Left ventricle myocardium inferior (tissue), 1 donor: Measurements from ENCODE around the gene ZNF319. TPM values are rescaled to one million over a fixed set of nuclear protein-coding genes. Genes with fewer than 3 reads are reported as not detected.

Experiments used
- DNase-seq: peaks from one replicate; pipeline ENCODE4 v3.0.0-alpha.2; 2020
- H3K27ac ChIP-seq: fragments of 200-600 bp; replicated peaks from 2 replicates; pipeline ENCODE4 v1.8.0; 2021
- H3K27me3 ChIP-seq: fragments of 200-600 bp; 2 replicates; pipeline ENCODE4 v1.8.0; 2021; ENCODE audit warnings: low read depth
- H3K36me3 ChIP-seq: fragments of 200-600 bp; 2 replicates; pipeline ENCODE4 v1.8.0; 2021
- H3K4me1 ChIP-seq: fragments of 200-600 bp; 2 replicates; pipeline ENCODE4 v1.8.0; 2021
- H3K4me3 ChIP-seq: fragments of 200-600 bp; 2 replicates; pipeline ENCODE4 v1.8.0; 2021; ENCODE audit warnings: mild to moderate bottlenecking, moderate library complexity
- H3K9me3 ChIP-seq: fragments of 200-600 bp; replicated peaks from 2 replicates; pipeline ENCODE4 v1.8.0; 2021
- intact Hi-C: fragments of 100-400 bp; cut with micrococcal nuclease; formaldehyde crosslinking; loops from one replicate; pipeline ENCODE4 v1.11.0; 2022
- total RNA-seq: library from RNA; stranded (reverse); fragmentation: NEBNext Ultra II Directional; extraction: Animal tissue kit (Norgen Biotek cat#: 25700); gene quantifications from one replicate; pipeline ENCODE4 v1.2.1, GENCODE V29; 2021
- TF ChIP-seq, protein P1 (sequence below): fragments of 200-600 bp; IDR thresholded peaks from 2 replicates; pipeline ENCODE4 v1.8.0; 2021; ENCODE audit warnings: antibody characterized with exemption, mild to moderate bottlenecking, borderline replicate concordance
- donor health status: DM: no; HTN: yes; CAD: no; lungs with severe emphysema.

The ZNF319 gene
- total RNA-seq, 1 donor from 2014 or later, result 10.0 TPM

DNA sequence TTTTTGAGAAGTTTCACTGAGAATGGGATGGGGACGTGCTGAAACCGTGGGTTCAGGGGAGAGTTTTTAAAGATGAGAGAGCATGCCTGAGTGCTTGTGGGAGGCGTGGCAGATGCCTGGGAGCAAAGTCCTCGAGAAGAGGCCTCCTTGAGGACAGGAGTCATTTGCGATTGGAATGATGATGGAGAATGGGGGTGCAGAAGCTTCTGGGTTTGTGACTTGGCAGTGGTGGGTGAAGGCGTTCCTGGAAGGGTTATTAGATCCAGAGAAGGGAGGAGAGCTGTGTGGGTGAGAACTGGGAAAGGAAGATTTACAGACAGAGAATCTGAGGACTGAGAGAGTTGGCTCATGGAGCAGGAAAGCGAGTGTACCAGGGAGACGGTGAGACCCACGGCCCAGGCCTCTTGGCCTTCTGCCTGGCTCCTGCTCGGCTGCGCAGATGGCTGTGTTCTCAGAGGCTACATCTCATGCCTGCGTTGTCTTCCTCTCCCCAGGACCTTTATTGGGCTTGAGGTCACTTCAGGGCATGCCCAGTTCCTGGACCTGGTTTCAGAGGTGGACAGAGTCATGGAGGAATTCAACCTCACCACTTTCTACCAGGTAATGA, 16.5 kb upstream of the ZNF319 start:
- Histone ChIP-seq H3K27me3 (no peaks in the 10 kb centered on the region), H3K4me1 (peaks cover 15% of the 10 kb centered on the region), H3K36me3 (peaks cover 40% of the 10 kb centered on the region), H3K4me3 (no peak overlapping the region), H3K27ac (no peak overlapping the region), H3K9me3 (no peaks in the 10 kb centered on the region)
- TF ChIP-seq, protein P1, sequence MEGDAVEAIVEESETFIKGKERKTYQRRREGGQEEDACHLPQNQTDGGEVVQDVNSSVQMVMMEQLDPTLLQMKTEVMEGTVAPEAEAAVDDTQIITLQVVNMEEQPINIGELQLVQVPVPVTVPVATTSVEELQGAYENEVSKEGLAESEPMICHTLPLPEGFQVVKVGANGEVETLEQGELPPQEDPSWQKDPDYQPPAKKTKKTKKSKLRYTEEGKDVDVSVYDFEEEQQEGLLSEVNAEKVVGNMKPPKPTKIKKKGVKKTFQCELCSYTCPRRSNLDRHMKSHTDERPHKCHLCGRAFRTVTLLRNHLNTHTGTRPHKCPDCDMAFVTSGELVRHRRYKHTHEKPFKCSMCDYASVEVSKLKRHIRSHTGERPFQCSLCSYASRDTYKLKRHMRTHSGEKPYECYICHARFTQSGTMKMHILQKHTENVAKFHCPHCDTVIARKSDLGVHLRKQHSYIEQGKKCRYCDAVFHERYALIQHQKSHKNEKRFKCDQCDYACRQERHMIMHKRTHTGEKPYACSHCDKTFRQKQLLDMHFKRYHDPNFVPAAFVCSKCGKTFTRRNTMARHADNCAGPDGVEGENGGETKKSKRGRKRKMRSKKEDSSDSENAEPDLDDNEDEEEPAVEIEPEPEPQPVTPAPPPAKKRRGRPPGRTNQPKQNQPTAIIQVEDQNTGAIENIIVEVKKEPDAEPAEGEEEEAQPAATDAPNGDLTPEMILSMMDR, result no peak
- DNase-seq, result peak; percentile 12
- intact Hi-C loops, result no loop called here

DNA sequence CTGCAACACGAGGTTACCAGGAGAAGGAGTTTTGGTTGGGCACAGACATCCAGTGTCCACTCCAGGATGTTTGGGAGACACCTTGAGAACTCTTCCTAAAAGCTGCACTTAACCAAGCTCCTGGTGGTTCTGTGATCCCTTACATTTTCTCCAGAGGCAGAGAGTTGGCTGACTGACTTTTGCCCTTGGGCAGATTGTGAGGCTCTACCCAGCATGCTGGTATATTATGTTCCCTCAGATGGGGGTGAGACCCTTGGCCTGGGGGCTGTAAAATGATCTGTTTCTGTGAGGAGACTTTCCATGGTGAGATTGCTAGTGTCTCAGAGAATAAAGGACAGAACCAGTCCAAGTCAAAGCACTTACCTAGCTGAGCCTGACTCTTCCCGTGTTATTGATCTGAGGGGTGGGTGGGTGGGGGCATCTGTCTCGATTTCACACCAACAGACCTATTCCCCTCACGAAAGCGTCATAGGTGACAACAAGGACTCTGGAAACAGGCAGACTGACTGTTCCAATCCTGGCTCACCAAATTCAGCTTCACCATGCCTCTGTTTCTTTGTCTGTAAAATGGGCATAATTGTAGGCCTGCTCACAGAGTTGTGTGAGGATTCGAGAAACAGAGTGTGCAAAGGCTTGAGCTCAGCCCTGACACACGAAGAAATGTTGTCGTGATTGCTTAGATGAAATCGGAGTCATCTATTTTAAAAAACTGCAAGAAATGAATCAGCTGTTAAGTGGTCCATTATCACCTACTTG, 12.9 kb upstream of the ZNF319 start:
- no peaks in the 10 kb centered on the region for H3K9me3 ChIP-seq
- H3K27ac ChIP-seq, result no peak overlapping the region
- DNase-seq, result peak; percentile 1
- intact Hi-C loops, result no loop called here
- H3K4me3 ChIP-seq, result no peak overlapping the region
- H3K4me1 ChIP-seq, result peaks cover 12% of the 10 kb centered on the region
- no peaks in the 10 kb centered on the region for H3K27me3 ChIP-seq
- peaks cover 47% of the 10 kb centered on the region for H3K36me3 ChIP-seq
- TF ChIP-seq, protein P1, result no peak

DNA sequence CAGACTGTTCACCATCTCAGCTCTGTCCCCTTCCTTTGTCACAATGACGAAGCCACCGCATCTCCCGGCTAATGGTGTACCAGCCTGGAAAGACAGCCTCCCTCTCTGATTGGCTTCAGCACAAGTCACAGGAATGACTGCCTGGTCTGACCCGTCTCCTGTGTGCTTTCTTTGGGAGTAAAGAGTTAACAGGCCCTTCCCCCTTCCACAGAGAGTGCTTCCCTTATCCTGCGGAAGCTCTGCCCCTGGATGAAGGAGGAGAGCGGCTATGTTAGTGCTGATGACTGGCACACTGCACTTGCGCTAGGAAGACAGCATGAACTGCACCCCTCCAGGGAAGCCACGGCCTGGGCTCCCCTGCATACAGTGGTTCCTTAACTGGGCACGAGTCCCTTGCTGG, 12.0 kb upstream of the ZNF319 start:
- no peaks in the 10 kb centered on the region for H3K27me3 ChIP-seq
- H3K27ac ChIP-seq, result no peak overlapping the region
- peak; percentile 3 for DNase-seq
- TF ChIP-seq, protein P1, result no peak
- intact Hi-C loops, result no loop called here
- H3K9me3 ChIP-seq, result no peaks in the 10 kb centered on the region
- H3K4me3 ChIP-seq, result no peak overlapping the region
- peaks cover 12% of the 10 kb centered on the region for H3K4me1 ChIP-seq
- H3K36me3 ChIP-seq, result peaks cover 49% of the 10 kb centered on the region

DNA sequence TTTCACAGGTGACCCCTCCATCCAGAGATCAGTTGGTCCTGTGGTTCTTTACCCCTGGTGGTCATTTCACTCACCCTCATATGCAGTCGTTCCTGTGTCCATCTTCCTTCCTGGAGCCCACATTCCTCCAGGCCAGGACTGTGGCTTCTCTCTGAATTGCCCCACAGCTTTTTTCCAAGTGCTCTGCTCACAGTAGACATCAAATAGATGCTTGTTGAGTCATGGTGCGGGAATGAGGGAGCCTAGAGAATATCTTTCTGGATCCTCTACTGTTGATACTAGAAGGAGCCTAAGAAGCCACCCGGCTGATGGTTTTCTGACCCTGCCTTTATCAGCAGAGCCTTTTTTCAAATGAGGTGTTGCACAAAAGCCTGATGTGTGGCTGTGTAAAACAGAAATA, 11.2 kb upstream of the ZNF319 start:
- Histone ChIP-seq H3K9me3 (no peaks in the 10 kb centered on the region), H3K27ac (no peak overlapping the region), H3K4me1 (peaks cover 12% of the 10 kb centered on the region), H3K36me3 (peaks cover 53% of the 10 kb centered on the region), H3K4me3 (no peak overlapping the region), H3K27me3 (no peaks in the 10 kb centered on the region)
- TF ChIP-seq, protein P1, result no peak
- DNase-seq, result no peak
- intact Hi-C loops, result no loop called here

DNA sequence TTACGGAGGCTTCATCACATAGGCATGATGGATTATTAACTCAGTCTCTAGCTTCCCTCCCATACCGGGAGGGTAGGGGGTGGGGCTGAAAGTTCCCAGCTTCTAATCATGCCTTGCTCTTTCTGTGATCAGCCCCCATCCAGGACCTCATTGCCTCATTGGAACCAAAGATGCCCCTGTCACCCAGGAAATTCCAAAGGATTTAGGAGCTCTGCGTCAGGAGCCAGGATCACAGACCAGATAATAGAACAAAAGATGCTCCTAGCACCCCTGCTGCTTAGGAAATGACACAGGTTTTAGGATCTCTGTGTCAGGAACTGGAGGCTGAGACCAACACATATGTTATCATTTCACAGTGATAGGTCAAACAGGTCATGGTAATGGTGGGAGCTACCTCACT, 10.4 kb upstream of the ZNF319 start:
- peaks cover 58% of the 10 kb centered on the region for H3K36me3 ChIP-seq
- no peak for DNase-seq
- H3K27me3 ChIP-seq, result no peaks in the 10 kb centered on the region
- H3K4me1 ChIP-seq, result peaks cover 12% of the 10 kb centered on the region
- no peak overlapping the region for H3K4me3 ChIP-seq
- no peaks in the 10 kb centered on the region for H3K9me3 ChIP-seq
- TF ChIP-seq, protein P1, result no peak
- intact Hi-C loops, result no loop called here
- H3K27ac ChIP-seq, result no peak overlapping the region
